T-helper 9 cell (primary cell): Measurements from ENCODE around the gene SETD3.

Experiments used
- DNase-seq: peaks from one replicate; pipeline ENCODE4 v3.0.0-alpha.2; 2020

SETD3 gene

DNA sequence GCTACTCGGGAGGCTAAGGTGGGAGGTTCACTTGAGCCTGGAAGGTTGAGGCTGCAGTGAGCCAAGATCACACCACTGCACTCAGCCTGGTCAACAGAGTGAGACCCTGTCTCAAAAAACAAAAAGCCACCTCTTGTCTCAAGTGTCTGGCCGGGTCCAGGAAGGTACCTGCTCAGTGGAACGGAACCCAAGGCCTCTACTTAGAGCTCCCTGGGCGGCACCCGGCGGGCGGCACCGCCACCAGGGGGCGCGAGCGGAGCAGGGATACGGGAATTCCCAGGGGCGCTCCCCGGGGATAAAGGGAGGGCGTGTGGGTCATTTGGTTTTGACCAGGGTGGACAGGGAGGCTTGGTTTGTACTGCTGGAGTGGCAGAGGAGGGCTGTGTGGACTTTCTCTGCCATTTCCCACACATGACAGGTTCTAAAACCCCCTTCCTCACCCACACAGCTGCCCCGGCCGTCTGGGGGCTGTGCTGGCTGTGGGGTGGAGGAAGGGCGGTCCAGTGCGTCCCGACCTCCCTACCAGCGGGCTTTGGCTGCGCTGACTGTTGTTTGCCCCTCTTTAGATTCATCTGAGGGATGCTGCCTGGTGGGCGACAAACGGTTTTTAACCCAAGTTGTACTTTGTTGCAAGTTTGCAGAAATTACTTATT, 91.4 kb downstream of the SETD3 start:
- DNase-seq = peak; percentile 17

DNA sequence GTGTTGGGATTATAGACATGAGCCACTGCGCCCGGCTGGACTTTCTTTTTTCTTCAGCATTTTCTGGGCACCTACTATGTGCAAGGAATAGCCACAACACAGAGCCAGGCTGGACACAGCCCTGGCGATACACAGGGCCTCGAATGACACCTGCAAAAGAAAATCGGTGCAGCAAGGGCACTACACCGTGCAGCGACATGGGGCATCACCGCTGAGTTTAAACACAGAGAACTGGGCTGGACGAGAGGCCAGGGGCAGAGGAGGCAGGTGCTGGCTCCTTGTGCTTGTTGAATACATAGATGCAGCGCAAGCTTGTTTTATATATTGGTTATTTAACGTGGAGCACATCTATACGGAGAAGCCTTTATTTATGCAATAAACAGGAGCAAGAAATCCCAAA, 92.4 kb downstream of the SETD3 start:
- DNase-seq = no peak

DNA sequence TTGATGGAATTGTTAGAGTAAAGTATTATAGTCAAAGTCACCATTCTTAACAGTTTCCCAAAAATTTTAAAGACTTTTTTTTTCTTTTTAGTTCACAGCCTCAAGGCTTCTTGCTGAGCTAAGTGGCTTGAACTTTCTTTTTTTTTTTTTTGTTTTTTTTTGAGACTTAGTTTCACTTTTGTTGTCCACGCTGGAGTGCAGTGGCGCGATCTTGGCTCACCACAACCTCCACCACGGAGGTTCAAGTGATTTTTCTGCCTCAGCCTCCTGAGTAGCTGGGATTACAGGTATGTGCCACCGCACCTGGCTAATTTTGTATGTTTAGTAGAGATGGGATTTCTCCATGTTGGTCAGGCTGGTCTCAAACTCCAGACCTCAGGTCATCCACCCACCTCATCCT, 92.8 kb downstream of the SETD3 start:
- no peak for DNase-seq

DNA sequence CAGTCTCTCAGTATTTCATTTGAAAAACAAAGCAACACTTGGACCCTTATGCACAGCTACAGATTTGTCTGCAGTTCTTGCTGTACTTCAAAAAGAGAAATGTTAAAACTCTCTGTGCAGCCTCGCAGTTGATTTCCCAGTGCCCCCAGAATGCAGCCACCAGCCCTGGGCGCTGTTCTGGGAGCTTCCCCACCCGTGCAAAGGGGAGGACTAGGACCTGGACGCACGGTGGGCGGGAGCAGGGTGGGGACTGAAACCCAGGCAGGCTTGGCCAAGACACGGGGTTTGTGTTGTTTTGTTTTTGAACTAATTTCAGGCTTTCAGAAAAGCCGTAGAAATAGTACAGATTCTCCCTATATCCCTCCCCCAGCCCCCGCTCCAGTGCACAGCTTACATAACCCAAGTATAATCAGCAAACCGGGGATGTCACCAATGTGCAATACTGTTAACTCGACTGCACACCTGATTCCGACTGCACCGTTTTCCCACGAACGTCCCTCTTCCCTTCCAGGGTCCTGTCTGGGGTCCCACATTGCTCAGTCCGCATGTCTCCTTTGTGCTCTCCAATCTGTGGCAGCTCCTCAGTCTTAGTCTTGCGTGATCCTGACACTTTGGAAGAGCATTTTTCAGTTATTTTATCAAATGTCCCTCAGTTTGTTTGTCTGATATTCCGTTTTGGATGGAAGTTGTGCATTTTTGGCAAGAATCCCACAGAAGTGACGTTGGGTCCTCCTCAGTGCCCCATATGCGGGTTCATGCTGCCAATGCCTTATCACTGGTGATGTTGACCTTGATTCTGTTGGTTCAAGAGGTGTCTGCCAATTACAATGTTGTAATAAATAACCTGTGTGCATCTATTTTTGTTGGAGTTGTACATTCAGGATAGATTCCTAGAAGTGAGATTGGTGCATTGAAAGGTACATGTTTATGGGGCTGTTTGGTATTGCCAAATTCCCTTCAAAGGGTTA, 95.9 kb downstream of the SETD3 start:
- no peak for DNase-seq

DNA sequence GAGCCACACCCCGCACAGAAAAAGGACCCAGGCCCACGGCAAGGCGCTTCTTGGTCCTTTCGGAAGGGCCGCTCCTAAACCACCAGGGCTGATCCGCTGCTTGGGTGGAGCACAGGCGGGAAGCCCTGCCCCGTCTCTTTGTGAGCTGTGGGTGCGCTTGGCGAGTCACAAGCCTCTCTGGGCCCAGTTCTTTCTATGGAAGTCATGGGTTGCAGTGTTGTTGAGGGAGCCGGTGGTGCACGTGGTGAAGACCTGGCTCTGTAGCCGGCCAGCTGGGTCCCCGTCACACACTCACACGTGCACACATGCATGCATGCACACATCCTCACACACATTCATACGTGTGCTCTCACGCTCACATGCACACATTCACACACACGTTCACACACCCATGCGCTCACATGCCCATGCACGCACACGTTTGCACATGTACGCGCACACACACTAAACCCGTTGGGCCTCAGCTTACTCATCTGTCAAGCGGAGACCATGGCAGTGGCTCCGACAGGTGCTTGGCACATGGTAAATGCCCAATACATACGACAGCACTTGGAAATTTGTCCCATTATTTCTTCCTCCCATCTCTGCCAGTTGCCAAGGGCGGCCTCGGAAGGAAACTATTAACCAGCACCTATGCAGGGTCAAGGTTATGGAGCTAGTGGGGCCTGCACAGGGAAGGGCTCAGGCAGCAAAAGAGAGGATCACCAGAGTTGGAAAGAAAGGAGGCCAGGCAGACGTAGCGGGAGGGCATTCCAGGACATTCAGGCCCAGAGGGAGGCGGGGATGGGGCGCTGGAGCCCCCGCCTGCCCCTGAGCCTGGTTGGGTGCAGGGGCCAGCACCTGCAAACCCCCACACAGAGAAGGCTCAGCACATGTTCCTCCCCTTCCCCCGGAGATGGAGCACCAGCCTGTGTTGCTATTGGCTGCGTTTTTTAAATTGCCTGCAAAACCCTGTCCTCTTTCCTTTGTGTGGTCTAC, 96.9 kb downstream of the SETD3 start:
- no peak for DNase-seq

DNA sequence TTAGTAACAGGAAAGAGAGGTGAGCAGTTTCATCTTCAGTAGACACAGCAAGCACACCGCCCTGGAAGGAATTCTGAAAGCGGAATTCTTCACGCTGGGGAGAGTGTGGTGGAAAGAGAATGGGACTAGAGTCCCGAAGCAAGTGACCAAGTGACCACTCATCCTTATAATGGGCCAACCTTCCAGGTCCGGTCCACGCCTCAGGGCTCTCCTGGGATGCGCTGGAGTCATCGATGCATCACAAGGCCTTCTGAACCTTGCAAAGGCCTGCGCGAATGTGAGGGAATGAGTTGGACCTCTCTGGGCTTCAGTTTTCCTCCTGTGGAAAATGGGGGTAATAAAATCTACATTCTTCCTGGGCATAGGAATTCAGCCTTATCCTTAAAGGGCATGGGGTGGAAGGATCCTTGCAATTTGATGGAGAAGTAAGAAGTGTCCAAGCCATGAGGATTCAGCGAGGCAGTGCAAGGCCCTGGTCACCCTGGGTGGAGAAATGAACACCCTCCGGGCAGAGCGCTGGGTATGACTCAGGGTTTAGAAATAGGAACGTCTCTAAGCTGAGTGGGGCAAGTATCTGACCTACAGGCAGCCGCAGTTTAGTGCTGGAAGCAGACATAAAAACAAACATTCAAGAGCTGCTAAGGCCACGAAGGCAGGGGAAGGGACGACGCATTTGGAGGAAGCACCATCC, 97.7 kb downstream of the SETD3 start:
- no peak for DNase-seq

DNA sequence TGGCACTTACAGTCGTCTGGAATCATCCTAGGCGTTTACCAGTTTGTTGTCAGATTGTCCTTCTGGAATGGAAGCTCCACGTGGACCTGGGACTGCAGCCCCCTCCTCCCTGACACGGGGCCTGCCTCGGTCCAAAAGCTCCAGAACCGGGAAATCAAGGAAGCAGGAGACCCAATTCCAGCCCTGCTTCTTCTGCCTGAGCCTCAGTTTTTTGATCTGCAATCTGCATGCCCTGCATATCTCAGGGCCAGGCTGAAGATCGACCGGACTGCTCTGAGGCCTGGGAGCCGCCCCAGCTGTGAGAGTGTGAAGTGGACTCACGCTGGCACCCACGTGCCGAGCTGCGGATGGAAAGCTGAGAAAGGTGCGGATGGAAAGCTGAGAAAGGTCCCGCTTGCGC, 98.6 kb downstream of the SETD3 start:
- no peak for DNase-seq

DNA sequence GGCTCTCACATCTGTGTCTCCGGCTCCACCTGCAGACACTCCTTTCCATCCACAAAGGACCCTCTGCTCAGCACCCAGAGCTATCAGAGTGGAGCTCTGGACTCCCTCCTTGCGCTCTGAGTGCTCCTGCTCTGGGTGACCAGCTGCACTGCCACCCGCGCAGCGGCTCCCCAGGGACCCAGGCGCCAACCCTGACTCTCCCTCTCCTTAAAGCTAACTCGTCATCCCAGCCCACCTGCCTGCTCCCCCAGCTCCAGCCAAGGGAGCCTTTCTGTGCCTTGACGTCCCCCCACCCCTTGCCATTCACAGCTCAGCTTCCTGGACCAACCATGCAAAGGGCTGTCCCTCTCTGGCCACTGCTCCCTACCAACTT, 99.0 kb downstream of the SETD3 start:
- no peak for DNase-seq

DNA sequence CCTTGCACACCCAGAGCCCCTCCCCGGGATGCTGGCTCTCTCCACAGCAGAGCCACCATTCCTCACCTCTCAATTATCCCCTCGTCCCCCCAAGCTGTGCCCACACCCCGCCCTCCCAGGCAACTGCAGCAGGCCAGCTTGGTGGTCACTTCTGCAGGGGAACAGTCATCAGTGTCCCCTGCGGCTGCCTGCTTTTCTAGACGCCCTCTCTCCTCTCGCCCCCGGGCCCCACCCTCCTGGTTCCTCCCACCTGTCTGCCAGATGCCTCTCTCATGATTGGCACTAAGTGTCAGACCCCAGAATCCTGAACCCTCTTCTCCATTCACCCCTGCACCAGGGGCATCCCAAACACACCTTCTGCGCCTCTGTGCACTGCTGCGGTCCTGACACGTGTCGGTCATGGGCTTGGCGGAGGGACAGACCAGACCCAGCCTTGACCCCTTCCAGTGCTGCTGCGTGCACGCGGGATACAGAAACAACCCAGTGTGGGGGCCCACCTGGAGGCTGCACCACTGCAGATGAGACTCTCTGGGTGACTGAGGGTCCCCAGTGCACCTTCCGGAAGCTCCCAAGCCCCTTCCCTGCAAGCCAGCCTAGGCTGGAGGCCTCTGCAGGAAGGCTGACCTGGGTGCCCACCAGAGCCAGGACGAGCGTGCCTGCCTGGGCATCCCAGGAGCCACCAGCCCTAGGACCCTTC, 99.5 kb downstream of the SETD3 start:
- DNase-seq = no peak

DNA sequence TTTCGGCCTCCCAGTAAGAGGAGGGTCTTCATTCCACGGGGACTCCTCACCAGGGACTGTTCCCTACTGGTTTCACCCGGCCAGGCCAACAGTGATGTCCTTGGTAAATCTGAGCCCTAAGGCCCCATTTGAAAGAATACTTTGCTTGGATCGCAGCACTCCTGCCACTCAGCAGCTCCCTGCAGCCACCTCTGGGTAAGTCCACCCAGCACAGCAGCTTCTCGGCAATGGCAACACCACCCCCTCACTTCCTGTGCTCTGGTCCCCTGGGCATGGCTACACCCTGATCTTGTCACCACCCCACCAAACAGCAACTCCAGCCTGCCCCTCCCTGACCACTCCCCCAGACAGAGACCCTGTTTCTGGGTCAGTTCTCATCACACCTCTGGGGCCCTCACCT, 100.3 kb downstream of the SETD3 start:
- no peak for DNase-seq

DNA sequence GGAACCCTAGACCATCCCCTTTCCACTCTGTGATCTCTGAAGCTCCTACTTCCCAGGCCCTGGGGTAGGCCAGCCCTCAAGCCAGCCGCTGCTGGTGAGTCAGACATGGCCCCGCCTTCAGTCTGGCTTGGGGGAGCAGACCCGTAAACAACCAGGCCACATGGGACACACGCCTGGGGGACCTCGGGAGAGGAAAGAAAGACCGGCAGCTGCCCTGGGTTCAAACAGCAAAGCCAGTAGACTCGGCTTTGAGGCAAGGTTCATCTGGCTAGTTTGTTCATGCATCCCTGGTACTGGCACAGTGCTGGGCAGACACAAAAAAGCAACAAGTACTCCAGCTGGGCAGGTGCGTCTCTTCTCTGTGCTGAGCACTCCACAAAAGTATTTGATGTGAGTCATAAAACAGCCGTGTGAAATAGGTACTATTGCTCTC, 101.9 kb downstream of the SETD3 start:
- DNase-seq = no peak

DNA sequence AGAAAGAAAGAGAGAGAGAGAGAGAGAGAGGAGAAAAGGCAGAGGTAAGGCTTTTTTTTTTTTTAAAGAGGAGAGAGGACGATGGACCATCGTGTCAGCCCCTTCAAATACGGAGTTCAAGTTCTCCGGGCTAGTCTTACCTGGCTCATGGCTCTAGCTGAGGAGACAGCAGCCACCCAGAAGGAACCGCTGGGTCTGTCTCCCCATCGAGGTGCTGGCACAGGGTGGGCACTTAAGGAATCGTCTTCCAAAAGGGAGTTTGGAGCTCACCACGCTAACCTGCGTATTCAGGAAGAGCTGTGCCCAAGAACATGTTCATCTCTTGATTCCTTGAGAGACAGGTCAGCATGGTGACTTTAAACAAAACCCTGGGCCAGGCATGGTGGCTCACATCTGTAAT, 102.7 kb downstream of the SETD3 start:
- DNase-seq = no peak

DNA sequence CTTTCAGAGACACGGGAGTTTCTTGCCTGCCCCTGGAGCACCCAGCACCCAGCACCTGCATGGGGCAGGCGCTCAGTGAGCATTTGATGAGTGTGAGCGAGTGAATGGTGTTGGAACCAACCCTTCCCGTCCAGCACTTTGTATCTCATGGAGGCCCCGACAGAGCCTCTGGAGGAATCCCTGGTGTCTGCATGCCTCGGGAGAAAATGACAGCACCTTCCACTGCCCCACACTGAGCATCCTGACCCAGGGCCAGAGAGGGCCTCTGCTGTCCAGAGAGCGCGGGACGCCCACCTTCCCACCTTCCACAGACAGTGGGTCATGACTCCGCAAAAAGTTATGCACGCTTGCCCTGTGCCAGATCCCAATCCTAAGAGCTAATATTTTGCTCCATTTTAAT, 105.7 kb downstream of the SETD3 start:
- DNase-seq = no peak

DNA sequence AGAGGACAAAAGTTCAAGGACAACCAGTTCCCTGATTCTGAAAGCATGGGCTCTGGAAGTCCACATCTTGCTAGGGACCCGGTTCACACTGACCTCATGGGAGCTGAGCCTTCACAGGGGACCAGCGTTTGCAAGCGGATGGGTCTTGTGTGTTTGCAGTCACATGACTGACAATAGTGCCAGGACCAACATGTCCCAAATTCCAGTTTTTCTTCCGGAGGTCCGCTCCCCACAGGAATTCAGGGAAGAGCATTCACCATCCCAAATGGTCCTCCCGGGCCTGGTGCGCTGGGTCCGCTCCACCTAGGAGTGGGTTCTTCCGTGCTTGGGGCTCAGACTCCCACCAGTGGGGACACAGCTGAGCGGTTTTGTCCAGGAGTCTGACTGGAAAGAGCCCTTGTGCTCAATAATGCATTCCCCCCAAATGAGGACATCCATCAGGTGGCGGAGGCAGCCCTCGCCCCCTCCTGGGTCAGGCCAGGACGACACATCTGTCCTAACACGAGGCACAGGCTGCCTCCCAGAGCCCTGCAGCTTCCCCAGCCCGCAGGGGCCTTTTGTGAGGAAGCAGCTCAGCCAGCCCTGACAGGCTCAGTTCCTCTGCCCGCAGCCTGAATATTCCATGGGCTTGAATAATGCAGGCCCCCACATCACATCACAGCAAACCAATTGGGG, 116.9 kb downstream of the SETD3 start:
- no peak for DNase-seq

DNA sequence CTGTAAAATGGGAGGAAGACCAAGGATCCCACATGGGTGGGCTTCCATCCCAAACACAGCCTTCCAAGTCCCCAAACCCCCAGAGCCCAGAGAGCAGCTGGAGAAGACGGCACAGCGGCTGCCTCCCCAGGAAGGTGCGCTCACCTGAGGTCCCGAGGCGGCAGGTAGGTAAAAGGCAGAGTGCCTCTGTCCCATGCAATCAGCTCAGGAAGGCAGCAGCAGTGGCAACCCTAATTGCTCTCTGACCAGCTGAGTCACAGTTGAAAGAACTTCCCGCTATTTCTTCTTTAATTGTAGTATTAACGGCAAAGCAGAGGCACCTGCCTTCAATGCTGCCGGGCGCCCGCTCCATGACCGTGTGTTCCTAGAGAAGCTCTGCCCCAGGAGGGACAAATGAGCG, 117.6 kb downstream of the SETD3 start:
- DNase-seq = no peak

DNA sequence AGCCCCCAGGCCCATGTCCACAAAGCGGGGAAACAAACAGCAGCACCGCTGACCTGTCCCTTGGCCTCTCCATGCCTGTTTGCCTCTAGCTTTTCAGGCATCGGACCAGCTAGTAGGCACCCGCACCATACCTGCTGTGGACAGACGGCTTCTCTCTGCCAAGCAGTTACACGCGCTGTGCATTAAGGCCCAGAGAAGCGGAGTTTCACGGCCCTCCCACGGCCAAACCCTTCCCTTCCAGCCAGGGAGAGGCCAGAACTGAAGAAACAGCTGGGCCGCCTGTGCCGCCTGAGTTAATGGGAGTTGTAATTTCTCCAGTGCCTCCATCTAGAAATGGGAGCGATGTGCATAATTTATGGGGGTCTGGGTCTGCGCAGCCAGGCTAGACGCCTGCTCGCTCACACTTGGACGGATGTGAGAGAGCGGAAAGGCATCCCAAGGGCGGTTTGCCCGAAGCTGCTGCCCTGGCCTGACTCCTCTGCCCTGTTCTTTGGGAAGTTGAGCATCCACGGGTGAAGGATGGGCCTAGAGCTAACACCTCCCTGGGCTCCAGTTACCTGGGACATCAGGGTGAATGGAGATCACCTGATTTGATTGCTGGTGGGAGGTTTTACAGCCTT, 119.0 kb downstream of the SETD3 start:
- DNase-seq = no peak

DNA sequence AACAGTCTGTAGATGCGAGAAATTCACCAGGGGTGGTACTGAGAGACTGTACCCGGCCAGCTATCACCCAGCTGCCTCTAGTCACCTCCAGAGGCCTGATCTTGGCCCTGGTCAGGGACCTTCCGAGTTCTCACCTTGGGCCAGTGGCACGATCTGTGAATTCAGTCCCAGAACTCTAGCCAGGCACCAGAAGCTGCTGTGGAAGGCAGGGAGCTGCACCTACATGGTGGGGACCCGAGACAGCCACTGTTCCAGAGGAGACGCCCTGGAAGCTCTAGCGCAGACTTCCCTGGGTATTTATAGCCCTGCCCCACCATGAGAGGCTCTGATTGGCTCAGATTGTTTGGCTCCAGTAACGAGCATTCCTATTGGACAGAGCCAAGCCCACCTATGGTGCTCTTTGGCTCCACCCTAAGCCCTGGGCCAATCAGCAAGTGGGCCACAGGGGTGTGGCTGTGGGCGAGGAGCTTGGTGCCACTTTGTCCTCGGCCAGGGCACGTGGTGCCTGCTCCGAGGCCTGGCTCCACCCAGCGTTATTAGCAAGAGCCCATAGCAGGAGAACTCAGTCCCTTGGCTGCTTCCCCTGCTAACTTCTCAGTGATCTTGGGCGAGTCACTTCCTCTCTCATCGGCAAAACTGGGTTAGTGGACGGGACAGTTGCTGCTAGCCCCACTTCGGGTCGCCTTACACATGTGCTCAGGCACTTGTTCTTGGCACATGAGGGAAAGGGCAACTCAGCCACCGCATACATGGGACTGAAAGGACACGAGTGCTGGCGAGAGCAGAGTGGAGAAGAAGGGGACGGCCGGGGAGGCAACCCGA, 119.7 kb downstream of the SETD3 start:
- DNase-seq = no peak

DNA sequence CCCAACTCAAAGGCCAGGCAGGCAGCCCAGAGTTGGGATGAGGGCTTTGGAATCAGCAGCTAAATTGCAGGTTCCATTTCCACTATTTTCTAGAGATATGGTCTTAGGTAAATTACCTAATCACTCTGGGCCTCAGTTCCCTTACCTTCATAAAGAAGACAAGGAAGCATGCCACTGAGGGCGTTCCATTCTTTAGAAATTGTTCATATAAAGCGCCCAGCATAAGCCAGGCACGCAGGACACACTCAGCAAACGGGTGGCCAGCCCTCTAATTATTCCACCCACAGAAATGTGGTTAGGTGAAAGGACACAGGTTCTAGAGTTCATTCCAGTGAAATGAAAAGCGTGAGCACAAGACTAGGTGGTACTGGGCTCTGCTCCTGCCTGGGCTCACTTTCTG, 120.8 kb downstream of the SETD3 start:
- no peak for DNase-seq

DNA sequence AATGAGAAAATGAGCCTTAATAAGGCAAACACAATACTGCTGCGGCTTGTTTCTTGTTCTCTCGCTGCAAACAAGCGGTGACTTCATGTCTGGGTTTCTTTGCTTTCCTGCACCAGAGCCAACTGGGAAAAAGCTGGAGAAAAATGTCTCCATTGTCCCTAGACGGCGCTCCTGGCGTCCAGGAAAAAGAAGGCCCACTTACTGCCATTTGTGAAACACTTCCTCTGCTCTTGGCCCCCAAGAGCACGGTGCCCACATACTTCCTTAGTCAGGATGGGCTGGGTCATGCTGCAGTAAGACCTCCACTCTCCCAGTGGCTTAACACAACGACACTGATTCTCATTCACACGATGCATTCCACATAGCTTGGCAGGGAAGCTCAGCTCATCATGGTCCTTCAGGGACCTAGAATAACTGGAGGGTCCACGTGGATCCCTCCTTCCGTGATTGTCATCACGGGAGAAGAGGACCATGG, 122.7 kb downstream of the SETD3 start:
- no peak for DNase-seq
